Thoracic aorta (tissue), 2 donors: Measurements from ENCODE around the gene TSPAN4. TPM values are rescaled to one million over a fixed set of nuclear protein-coding genes. Genes with fewer than 3 reads are reported as not detected.
A peak's percentile ranks its signal among the peaks of the same experiment; 100 is the strongest.

Experiments
- ATAC-seq: fragments of 150-250 bp; one replicate; pipeline ENCODE4 v1.8.0; 2017; ENCODE audit warnings: low read depth; ENCODE audit not compliant: insufficient number of reproducible peaks, low FRiP score
- DNase-seq: peaks from one replicate; pipeline ENCODE4 v3.0.0-alpha.2; 2020; ENCODE audit warnings: low spot score
- H3K27ac ChIP-seq, 2 donors: fragments of 200-600 bp; sonication (generic); 1 replicate in 1 of 2; 2 replicates in 1 of 2; pipeline ENCODE4 v1.5.1; 2016; ENCODE audit warnings: mild to moderate bottlenecking in 2 of 2, moderate library complexity in 2 of 2
- H3K27me3 ChIP-seq: fragments of 200-600 bp; sonication (generic); replicated peaks from 2 replicates; pipeline ENCODE4 v1.6.0; 2016; ENCODE audit warnings: mild to moderate bottlenecking; ENCODE audit not compliant: insufficient read depth
- H3K36me3 ChIP-seq: fragments of 200-600 bp; sonication (generic); one replicate; pipeline ENCODE4 v1.5.1; 2016
- H3K4me1 ChIP-seq, 2 donors: fragments of 200-600 bp; sonication (generic); 1 replicate in 1 of 2; 2 replicates in 1 of 2; pipeline versions ENCODE4 v1.5.1 to v1.6.0; 2016; ENCODE audit warnings: low read depth in 2 of 2, mild to moderate bottlenecking in 1 of 2; ENCODE audit not compliant: control insufficient read depth in 1 of 2
- H3K4me3 ChIP-seq: fragments of 200-600 bp; sonication (generic); 2 replicates; pipeline ENCODE4 v1.5.1; 2016; ENCODE audit warnings: mild to moderate bottlenecking
- H3K9me3 ChIP-seq: fragments of 200-600 bp; sonication (generic); 2 replicates; pipeline ENCODE4 v1.5.1; 2016
- CTCF ChIP-seq: fragments of 200-600 bp; sonication (generic); IDR thresholded peaks from one replicate; pipeline ENCODE4 v1.5.1; 2019; ENCODE audit warnings: antibody characterized with exemption
- total RNA-seq, 2 donors: library from RNA; depleted of rRNA; stranded (reverse); fragments of >200 nt; gene quantifications; one replicate each; pipeline versions ENCODE4 v1.1.0 to v1.2.3, GENCODE V29; 2016

TSPAN4 gene
- total RNA-seq, 2 donors from 2014 or later, result 55.5 to 107 TPM

GRCh38 chr11:808427-809286 is 34.0 kb upstream of the TSPAN4 start:
- H3K27ac ChIP-seq, result peak overlapping the region; percentile 87 to 98
- H3K27me3 ChIP-seq, result no peaks in the 10 kb centered on the region
- H3K4me3 ChIP-seq, result peak overlapping the region; percentile 90
- no peaks in the 10 kb centered on the region for H3K9me3 ChIP-seq
- DNase-seq (no peak), ATAC-seq (no peak)
- peaks cover 25% of the 10 kb centered on the region for H3K36me3 ChIP-seq
- peaks cover 22 to 42% of the 10 kb centered on the region in 2 donors for H3K4me1 ChIP-seq
- no peak for TF ChIP-seq CTCF

GRCh38 chr11:809287-810039 is 33.2 kb upstream of the TSPAN4 start, which contains the start of gene RPLP2:
Gene RPLP2 (plus strand): TSS chr11:809967. CDS start chr11:810235, 268 bp downstream.
- ATAC-seq (peak; percentile 89), DNase-seq (peak; percentile 89)
- TF ChIP-seq CTCF, result no peak
- peaks cover 27% of the 10 kb centered on the region for H3K36me3 ChIP-seq
- H3K4me3 ChIP-seq, result peak within 1 kb of the TSS; percentile 90
- H3K27me3 ChIP-seq, result no peaks in the 10 kb centered on the region
- H3K9me3 ChIP-seq, result no peaks in the 10 kb centered on the region
- peak within 1 kb of the TSS; percentile 87 to 98 for H3K27ac ChIP-seq
- peaks cover 17 to 34% of the 10 kb centered on the region in 2 donors for H3K4me1 ChIP-seq

GRCh38 chr11:810040-810567 is 32.5 kb upstream of the TSPAN4 start:
- peak; percentile 23 for TF ChIP-seq CTCF
- Histone ChIP-seq H3K27me3 (no peaks in the 10 kb centered on the region), H3K9me3 (no peaks in the 10 kb centered on the region), H3K27ac (peak overlapping the region; percentile 87 to 98), H3K4me1 (peaks cover 13 to 30% of the 10 kb centered on the region in 2 donors), H3K36me3 (peaks cover 30% of the 10 kb centered on the region), H3K4me3 (peak overlapping the region; percentile 90)
- ATAC-seq (no peak), DNase-seq (no peak)

- Histone ChIP-seq H3K4me3 (no peak overlapping the region), H3K36me3 (peaks cover 30% of the 10 kb centered on the region), H3K9me3 (no peaks in the 10 kb centered on the region), H3K4me1 (peaks cover 13 to 30% of the 10 kb centered on the region in 2 donors), H3K27me3 (no peaks in the 10 kb centered on the region), H3K27ac (no peak overlapping the region)
- ATAC-seq (no peak), DNase-seq (no peak)
- no peak for TF ChIP-seq CTCF
Observed at GRCh38 chr11:811446-812245, 31.0 kb upstream of the TSPAN4 start.
